Activated T-helper 1 cell treated with anti-CD3 and anti-CD28 coated beads, Interleukin-2, amount 50 U/mL, for 16 hours (primary cell): ENCODE data around the gene SV2B.

ENCODE experiments used
- DNase-seq, 2 donors: peaks; one replicate each; pipeline ENCODE4 v3.0.0-alpha.2; 2020; ENCODE audit warnings: low read depth in 1 of 2, low spot score in 1 of 2

The SV2B gene

GRCh38 chr15:91136386-91136923 lies 36.4 kb downstream of the SV2B start:
- no peak for DNase-seq

DNA sequence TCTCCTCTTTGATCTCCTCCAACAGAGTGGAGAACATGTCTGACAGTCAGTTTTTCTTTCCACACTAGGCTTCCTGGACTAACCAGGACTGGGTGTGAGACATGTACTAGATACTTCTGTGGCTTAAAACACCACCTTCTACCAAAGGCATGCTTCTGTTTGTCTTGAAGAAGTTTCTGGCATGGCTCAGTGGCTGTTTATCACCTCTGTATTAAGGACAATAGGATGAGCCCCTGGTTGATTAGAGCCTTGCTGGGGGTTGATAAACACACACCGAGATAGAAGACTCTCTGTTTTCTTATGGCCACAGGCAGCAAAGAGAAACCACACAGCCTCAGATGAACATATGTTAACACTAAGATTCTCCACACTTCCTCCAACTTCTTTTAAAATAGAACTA lies 40.5 kb downstream of the SV2B start:
- no peak for DNase-seq

- DNase-seq: no peak
Observed at GRCh38 chr15:91141097-91141496, 41.0 kb downstream of the SV2B start.

- DNase-seq: no peak
Observed at GRCh38 chr15:91142106-91142744, 42.2 kb downstream of the SV2B start.

- no peak for DNase-seq
Observed at GRCh38 chr15:91142946-91143345, 42.9 kb downstream of the SV2B start.

DNA sequence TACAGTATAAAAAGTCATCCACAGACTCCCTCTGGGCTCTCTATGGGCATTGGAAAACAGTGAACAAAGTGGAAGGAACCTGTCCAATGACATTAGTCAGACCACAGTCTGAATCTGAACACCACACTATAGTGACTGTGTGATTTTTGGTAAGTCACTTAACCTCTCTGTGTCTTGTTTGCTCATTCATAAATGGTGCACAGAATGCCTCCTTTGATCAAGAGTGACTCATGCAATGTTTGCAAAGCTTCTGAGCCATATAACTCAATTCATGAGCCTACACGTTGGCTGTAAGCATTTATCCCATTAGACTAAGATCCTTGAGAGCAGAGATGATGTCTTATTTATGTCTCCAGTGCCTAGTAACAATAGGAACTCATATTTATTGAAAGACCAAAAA lies 46.7 kb downstream of the SV2B start:
- no peak for DNase-seq

- no peak for DNase-seq
Observed at GRCh38 chr15:91148243-91148642, 48.2 kb downstream of the SV2B start.

DNA sequence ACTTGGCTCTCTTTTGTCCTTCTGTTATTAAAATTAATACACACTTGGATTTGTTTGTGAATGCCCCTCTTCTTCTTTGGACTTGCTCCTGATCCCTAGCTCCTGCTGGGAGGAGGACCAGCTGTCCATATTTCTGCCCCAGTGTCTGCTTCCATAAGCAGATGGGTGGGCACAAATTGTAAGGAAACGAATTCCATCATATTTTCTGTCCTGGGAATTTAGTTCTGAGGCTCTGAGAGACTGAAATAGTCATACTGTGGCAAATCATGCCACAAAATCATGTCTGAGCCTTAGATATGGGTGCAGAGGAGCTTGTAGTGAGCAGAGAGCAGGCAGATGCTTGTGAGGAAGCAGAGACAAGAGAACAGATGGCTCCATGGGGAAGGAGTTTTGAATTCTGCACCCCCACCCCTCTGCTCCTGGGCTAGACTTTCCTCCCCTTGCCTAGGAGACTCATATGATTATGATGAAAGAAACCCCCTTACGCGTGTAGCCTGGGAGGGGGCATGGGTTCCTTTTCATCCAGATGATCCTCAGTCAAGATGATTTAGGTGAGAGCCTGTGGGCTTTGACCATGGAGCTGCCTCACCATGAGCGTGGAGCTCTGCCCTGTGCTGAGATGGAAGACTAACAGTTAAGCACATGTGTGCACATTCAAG lies 50.6 kb downstream of the SV2B start:
- no peak for DNase-seq

GRCh38 chr15:91151781-91152563 lies 51.9 kb downstream of the SV2B start:
- no peak for DNase-seq

DNA sequence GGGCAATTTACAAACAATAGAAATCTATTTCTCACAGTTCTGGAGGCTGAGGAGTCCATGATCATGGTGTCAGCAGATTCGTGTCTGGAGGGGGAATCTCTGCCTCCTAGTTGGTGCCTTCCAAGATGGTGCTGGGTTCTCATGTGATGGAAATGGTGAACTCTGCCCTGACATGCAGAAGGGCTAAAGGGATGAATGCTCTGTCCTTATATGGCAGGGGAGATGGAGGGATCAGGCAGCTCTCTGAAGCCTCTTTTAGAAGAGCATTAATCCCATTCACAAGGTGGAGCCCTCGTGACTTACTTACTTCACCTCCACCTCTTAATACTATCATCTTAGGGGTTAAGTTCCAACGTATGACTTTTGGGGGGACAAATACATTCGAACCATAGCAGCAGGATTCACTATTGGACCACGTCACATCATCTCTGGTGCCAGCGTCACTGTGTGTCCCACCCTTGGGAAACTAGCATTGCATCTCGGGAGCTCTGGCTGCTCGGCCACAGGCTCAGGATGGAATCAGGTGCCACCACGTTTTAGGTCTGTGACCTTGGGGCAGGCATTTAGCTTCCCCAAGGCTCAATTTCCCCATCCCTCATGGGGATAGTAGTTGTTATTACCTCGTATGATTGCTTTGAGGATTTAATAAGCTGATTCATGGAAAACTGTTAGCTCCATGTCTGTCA lies 53.0 kb downstream of the SV2B start:
- DNase-seq: no peak

DNA sequence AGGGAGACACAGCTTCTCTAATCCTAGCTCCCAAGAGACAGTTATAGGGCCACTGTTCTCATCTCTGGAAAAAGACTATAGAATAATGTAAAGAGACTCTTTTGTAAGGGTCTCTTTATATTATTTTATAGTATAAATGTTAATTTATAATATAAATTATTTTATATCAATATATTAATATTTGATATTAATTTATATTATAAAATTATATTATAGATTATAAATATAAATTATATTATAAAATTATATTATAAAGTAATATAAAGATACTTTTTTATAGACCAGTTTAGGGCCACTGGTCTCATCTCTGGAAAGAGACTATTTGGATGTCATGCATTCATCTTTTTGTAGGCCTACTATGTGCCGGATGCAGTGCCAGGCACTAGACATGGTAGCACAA lies 53.9 kb downstream of the SV2B start:
- no peak for DNase-seq

GRCh38 chr15:91156175-91156726 lies 56.2 kb downstream of the SV2B start:
- no peak for DNase-seq

DNA sequence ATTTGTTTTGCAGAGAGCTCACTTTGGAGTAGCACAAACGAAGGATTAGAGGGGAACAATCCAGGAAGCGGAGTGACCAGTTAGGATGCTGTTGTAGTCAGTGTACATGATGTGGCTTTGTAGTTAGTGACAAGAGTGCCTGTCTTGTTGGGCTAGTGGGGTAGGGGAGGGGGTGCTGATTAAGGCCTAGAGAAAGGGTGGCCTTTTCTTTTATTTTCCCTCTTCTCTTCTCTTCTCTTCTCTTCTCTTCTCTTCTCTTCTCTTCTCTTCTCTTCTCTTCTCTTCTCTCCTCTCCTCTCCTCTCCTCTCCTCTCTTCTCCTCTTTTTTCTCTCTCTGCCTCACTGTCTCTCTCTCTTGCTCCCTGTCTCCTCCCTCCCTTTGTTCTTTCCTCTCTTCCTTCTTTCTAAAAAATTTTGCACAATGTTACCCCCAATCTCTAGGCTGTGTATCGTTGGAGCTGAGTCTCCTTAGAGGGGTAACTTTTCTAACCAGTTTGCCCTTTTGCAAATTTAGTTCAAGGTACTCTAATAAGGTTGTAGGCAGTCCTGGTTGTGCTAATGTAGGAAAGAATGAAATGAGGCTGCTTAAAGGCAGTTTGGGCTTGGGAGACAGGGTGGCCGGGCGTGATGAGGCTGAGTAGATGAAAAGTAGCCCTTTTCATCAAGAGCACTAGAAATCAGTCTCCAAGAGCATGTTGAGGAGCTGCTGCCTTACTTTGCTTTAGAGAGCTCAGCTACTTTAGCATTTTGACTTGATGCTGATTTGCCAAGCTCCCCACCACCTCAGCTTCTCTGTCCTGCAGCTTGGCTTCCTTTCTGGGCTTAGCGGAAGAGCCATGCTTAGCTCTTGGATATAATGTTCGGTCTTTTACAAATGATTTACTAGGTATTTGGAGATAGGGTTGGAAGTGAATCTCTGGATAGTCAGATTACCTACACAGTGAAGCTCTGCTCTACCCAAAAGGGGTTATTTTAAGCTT lies 58.6 kb downstream of the SV2B start:
- no peak for DNase-seq

DNA sequence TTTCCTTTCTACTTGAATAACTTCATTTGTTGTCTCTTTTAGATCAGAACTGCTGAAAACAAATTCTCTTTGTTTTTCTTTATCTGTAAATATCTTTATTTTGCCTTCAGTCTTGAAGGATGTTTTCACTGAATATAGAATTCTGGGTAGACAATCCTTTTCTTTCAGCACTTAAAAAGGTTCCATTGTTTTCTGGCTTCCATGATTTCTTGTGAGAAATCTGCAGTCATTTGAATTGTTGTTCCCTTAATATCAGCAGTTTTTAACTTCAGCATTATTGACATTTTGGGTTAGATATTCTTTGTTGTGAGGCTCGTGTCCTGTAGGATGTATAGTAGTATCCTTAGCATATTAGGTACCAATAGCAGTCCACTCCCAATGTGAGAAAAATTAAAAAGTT lies 65.8 kb downstream of the SV2B start:
- DNase-seq: no peak

- DNase-seq: no peak
Observed at GRCh38 chr15:91168457-91168856, 68.4 kb downstream of the SV2B start.

DNA sequence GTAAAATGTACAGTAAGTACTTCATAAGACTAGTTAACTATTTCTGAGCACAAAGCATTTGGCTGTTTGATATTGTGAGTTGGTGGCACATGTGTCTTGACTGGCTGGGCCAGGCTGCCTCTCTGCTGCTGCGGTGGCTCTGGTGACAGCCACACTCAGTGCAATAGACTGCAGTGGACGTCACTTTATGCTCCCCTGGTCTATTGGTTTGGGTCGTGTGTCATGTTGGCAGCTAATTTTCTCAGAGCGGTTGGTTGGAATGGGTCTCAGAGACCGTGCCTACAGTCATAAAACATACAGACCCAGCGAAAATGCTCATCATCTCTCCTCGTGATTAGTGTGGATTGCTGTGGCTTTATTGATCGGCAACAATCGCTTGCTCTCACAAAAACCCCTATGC lies 71.3 kb downstream of the SV2B start:
- DNase-seq: no peak

DNA sequence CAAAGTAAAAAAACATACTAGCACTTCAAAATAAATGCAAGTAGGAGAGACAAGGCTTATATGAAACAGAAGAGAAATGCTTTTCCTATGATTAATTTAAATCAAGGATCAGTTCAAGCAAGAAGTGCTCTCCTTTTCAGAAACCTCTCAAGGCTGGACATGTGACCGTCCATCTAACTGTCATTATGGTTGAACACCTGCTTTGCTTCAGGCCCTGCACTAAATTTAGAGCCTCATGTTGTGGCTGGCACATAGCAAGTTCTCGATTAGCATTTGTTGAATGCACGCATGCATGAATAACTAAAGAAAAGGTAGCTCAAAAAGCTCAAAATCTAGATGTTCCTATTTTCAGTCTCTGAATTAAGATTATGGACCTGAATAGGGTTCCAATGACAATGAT lies 82.0 kb downstream of the SV2B start:
- no peak for DNase-seq

DNA sequence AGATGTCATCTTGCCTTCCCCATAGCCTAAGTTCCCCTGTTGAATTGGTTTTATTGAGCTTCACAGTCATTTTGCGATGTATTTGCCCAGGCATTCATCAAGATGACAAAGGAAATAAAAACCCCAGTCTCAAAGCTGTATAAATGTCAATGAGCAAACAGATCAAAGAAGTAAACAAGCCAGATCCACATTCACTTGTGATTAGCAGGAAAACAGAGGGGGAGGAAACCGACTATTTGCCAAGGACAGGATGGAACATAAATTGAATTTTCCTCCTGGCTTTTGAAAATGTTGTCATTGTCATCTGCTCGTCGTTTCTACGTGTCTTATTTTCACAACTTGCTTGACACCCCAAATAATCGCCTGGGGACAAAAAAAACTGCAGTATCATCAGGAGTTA lies 83.5 kb downstream of the SV2B start:
- DNase-seq: no peak

GRCh38 chr15:91184441-91184840 lies 84.4 kb downstream of the SV2B start:
- DNase-seq: no peak
